HG02642 (cell line): ENCODE measurements around the gene PCDHA3.
"Not testable (repeated sequence)": the region's sequence is repeated elsewhere in the genome, so short reads cannot be mapped to it uniquely, and the experiment has no call there.

Experiments
- ATAC-seq: cut with Tn5 transposase; IDR thresholded peaks from one replicate; pipeline ENCODE4 v1.9.1; 2021; ENCODE audit warnings: mild to moderate bottlenecking; ENCODE audit not compliant: unreplicated experiment, poor library complexity

PCDHA3 gene

DNA sequence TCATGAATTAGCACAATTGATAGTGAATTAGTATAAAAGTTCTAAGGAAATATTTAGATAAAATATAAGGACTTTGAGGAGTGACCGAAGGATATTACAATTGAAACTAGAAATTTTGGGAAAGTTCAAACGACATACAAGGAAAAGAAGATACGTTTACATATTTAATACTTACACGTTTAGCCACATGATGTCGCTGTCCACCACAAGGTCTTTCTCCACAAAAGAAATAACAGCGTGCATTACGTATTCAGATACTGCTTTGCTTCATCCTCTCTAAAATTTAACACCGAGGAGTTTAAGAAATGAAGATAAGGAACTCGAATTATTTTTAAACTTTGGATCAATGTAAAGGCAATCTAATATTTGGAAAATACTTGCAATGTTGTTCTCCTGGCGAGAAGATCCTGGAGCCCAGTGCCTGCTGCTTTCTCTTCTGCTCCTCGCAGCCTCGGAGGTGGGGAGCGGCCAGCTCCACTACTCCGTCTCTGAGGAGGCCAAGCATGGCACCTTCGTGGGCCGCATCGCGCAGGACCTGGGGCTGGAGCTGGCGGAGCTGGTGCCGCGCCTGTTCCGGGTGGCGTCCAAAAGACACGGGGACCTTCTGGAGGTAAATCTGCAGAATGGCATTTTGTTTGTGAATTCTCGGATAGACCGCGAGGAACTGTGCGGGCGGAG lies at the start of gene PCDHA3:
PCDHA3 (plus strand) TSS at position 242 of the 678 bp plus-strand sequence.
- no peak for ATAC-seq

DNA sequence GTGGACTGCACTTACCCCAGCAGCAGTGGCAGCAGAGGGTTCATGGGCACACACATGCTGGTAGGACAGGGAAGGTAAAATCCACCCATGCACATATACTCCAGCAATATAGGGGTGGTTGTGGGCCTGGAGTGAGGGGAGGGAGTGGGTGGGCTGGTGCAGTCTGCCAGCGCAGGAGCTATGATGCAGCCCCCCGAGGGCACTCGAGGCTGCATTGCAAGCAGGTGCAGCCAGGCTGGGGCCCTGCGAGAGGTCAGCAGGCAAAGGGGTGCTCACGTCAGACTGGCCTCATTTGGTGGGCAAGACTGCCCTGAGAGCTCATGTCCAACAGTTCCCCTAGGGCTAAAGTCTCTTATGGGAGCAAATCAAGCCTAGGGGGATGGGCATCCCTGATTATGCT lies 47.3 kb upstream of the PCDHA3 start:
- no peak for ATAC-seq

DNA sequence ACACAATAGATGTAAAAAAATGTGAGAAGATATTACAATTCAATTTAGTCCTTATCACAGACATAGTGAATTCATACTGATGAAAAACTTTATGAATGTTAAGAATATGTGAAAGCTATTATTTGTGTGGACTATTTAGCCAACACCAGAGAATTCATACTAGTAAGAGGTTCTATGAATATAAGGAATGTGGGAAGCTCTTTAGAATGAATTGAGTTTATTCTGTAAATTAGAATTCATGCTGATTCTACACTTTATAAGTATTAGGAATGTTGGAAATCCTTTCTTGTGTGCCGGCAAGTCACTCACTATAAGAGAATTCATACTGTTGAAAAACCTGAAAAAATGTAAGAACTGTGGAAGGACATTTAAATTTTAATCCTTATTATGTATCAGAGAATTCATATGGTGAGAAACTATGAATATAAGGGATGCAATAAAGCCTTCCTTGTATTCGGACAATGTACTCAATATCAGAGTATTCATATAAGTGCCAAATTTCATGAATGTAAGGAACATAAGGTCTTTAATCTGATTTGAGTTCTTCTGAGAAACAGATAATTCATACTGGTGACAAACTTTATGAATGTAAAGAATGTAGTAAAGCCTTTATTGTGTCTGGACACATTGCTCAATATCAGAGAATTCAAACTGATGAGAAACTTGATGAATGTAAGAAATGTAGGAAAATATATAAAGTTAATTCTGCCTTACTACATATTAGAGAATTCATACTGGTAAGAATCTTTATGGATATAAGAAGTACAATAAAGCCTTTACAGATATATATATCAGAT lies 36.5 kb upstream of the PCDHA3 start:
- no peak for ATAC-seq

DNA sequence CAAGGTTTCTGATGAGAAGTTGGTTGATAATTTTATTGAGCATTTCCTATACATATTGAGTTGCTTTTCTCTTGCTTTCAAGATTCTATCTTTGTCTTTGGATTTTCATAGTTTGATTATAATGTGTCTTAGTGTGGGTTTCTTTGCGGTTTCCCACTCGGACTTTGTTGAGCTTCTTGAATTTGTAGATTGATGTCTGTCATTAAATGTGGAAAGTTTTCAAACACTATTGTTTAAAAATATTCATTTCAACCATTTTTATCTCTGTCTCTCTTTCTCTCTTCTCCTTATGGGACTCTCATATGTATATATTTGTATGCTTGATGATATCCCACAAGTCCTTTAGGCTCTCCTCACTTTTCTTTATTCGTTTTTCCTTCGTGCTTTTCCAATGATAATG lies 33.4 kb upstream of the PCDHA3 start:
- no peak for ATAC-seq

DNA sequence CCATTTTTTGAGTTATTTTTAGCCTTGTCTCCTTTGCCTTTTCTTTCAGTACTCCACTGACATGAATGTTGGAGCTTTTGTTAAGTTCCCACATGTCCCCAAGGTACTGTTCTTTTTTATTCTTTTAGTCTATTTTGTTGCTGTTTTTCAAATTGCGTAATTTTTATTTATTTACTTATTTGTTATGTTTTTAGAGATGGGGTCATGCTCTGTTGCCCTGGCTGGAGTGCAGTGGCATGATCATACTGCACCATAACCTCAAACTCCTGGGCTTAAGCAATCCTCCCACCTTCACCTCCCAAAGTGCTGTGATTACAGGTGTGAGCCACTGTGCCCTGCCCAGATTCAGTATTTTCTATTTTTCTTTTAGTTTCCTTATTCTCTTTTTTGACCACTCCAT lies 20.3 kb upstream of the PCDHA3 start:
- no peak for ATAC-seq

DNA sequence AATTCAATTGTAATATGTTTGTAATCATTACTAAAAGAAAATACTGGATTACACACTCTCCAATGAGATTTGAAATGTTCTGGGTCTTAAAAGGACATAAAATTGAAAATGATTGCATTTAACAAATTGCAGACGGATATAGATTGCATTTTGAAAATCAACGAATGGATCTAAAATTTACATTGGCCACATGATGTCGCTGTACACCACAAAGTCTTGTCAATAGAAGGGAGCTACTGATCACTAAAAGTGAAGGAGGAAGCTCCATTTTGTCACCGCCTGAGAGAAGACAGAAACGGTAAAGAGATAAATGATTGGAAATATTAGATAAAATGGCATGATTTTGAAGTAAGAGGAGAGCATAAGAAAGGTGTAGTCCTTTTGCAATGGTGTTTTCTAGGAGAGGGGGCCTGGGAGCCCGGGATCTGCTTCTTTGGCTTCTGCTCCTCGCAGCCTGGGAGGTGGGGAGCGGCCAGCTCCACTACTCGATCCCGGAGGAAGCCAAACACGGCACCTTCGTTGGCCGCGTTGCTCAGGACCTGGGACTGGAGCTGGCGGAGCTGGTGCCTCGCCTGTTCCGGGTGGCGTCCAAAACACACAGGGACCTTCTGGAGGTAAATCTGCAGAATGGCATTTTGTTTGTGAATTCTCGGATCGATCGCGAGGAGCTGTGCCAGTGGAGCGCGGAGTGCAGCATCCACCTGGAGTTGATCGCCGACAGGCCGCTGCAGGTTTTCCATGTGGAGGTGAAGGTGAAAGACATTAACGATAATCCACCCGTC lies 14.8 kb upstream of the PCDHA3 start, which contains the start of gene PCDHA1:
PCDHA1 (plus strand) TSS at position 236 of the 782 bp plus-strand sequence.
- ATAC-seq = no peak

DNA sequence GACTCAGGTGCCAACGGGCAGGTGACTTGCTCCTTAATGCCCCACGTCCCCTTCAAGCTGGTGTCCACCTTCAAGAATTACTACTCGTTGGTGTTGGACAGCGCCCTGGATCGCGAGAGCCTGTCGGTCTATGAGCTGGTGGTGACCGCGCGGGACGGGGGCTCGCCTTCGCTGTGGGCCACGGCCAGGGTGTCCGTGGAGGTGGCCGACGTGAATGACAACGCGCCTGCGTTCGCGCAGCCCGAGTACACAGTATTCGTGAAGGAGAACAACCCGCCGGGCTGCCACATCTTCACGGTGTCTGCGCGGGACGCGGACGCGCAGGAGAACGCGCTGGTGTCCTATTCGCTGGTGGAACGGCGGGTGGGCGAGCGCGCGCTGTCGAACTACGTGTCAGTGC lies 13.4 kb upstream of the PCDHA3 start:
- not testable (repeated sequence) for ATAC-seq

DNA sequence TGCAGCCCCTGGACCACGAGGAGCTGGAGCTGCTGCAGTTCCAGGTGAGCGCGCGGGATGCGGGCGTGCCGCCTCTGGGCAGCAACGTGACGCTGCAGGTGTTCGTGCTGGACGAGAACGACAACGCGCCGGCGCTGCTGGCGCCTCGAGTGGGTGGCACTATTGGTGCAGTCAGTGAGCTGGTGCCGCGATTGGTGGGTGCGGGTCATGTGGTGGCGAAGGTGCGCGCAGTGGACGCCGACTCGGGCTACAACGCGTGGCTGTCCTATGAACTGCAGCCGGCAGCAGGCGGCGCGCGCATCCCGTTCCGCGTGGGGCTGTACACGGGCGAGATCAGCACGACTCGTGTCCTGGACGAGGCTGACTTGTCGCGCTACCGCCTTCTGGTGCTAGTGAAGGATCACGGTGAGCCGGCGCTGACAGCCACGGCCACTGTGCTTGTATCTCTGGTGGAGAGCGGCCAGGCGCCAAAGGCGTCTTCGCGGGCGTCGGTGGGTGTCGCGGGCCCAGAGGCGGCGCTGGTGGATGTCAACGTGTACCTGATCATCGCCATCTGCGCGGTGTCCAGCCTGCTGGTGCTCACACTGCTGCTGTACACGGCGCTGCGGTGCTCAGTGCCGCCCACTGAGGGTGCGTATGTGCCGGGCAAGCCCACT lies 12.9 kb upstream of the PCDHA3 start:
- not testable (repeated sequence) for ATAC-seq

DNA sequence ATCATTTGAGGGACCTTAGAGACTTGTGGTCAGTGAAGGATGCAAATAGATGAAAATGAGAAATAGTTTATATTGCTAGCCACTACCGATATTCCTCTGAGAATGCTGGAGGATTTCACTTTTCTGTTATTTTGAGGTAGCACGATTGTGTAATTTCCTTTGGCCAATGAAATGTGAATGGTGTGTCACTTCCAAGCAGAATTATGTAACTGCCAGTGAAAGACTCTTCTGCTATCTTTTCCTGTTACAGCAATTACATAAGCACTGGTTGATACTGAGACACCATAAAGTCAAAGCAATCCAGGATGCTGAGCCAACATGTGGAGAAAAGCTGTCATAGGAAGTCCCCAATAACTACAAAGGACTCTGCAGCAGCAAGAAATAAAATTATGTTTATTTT lies 9.8 kb upstream of the PCDHA3 start:
- ATAC-seq = no peak

DNA sequence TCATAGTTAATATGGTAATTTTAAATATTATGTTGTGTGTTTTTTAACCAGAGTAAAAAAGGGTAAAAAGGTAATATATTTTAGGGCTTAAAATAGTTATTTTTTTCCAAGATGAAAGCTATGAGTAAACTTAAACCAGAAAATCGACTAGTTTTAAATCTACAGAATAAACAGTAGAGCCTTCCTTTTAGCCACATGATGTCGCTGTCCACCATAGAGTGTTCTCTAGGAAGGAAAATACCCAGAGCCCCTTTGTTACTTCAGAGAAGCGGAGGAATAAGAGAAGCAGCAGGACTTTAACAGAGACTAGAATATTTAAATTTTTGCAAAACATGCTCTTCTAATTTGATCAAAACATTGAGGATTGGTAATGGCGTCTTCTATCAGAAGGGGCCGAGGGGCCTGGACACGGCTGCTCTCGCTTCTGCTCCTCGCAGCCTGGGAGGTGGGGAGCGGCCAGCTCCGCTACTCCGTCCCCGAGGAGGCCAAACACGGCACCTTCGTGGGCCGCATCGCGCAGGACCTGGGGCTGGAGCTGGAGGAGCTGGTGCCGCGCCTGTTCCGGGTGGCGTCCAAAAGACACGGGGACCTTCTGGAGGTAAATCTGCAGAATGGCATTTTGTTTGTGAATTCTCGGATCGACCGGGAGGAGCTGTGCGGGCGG lies 6.1 kb upstream of the PCDHA3 start, which contains the start of gene PCDHA2:
PCDHA2 (plus strand) TSS at position 258 of the 664 bp plus-strand sequence.
- no peak for ATAC-seq

DNA sequence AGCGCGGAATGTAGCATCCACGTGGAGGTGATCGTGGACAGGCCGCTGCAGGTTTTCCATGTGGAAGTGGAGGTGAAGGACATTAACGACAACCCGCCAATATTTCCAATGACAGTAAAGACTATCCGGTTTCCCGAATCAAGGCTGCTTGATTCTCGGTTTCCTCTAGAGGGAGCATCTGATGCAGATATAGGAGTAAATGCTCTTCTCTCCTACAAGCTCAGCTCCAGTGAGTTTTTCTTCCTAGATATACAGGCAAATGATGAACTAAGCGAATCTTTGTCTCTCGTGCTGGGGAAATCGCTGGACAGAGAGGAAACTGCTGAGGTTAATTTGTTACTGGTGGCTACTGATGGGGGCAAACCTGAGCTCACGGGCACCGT lies 5.6 kb upstream of the PCDHA3 start:
- no peak for ATAC-seq

DNA sequence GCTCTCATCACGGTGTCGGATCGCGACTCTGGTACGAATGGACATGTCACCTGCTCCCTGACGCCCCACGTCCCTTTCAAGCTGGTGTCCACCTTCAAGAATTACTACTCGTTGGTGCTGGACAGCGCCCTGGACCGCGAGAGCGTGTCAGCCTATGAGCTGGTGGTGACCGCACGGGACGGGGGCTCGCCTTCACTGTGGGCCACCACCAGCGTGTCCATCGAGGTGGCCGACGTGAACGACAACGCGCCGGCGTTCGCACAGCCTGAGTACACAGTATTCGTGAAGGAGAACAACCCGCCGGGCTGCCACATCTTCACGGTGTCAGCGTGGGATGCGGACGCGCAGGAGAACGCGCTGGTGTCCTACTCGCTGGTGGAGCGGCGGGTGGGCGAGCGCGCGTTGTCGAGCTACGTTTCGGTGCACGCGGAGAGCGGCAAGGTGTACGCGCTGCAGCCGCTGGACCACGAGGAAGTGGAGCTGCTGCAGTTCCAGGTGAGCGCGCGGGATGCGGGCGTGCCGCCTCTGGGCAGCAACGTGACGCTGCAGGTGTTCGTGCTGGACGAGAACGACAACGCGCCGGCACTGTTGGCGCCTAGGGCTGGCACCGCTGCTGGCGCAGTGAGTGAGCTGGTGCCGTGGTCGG lies 4.7 kb upstream of the PCDHA3 start:
- ATAC-seq = not testable (repeated sequence)

DNA sequence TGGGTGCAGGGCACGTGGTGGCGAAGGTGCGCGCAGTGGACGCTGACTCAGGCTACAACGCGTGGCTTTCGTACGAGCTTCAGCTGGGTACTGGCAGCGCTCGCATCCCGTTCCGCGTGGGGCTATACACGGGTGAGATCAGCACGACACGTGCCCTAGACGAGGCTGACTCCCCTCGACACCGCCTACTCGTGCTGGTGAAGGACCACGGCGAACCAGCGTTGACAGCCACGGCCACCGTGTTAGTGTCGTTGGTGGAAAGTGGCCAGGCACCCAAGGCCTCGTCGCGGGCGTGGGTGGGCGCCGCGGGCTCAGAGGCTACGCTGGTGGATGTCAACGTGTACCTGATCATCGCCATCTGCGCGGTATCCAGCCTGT lies 4.2 kb upstream of the PCDHA3 start:
- no peak for ATAC-seq

DNA sequence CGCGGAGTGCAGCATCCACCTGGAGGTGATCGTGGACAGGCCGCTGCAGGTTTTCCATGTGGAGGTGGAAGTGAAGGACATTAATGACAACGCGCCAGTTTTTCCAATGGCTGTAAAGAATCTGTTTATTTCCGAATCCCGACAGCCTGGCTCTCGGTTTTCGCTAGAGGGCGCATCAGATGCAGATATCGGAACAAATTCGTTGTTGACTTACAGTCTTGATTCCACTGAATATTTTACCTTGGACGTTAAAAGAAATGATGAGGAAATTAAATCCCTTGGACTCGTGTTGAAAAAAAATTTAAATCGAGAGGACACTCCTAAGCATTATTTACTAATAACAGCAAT lies 611 bp downstream of the PCDHA3 start:
- ATAC-seq = no peak

DNA sequence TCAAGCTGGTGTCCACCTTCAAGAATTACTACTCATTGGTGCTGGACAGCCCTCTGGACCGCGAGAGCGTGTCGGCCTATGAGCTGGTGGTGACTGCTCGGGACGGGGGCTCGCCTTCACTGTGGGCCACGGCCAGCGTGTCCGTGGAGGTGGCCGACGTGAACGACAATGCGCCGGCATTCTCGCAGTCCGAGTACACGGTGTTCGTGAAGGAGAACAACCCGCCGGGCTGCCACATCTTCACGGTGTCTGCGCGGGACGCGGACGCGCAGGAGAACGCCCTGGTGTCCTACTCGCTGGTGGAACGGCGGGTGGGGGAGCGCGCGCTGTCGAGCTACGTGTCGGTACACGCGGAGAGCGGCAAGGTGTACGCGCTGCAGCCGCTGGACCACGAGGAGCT lies 1.5 kb downstream of the PCDHA3 start:
- not testable (repeated sequence) for ATAC-seq

DNA sequence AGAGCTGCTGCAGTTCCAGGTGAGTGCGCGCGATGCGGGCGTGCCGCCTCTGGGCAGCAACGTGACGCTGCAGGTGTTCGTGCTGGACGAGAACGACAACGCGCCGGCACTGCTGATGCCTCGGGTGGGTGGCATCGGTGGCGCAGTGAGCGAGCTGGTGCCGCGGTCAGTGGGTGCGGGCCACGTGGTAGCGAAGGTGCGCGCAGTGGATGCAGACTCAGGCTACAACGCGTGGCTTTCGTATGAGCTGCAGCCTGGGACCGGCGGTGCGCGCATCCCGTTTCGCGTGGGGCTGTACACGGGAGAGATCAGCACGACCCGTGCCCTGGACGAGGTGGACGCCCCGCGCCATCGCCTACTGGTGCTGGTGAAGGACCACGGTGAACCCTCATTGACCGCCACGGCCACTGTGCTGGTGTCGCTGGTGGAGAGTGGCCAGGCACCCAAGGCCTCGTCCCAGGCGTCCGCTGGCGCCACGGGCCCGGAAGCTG lies 2.0 kb downstream of the PCDHA3 start:
- no peak for ATAC-seq

DNA sequence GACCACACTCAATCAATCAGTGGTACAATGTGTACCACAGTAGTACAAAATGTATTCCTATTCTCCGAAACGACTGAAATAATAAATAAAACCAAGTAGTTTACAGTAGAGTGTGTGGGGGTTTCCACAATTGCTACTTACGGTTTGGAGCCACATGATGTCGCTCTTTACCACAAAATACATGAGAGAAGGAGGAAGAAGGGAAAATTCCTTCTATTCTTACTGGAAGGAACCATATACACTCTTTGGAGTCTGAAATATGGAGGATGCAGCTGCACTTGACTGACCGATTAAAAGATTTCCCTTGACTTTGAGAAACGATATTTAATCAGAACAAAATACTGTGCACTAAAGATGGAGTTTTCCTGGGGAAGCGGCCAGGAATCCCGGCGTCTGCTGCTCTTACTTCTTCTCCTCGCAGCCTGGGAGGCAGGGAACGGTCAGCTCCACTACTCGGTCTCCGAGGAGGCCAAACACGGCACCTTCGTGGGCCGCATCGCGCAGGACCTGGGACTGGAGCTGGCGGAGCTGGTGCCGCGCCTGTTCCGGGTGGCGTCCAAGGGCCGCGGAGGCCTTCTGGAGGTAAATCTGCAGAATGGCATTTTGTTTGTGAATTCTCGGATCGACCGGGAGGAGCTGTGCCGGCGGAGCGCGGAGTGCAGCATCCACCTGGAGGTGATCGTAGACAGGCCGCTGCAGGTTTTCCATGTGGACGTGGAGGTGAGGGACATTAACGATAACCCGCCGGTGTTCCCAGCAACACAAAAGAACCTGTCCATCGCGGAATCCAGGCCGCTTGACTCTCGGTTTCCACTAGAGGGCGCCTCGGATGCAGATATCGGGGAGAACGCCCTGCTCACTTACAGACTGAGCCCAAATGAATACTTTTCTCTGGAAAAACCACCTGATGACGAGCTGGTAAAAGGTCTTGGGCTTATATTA lies 6.2 kb downstream of the PCDHA3 start, which contains the start of gene PCDHA4:
PCDHA4 (plus strand) TSS at position 235 of the 942 bp plus-strand sequence.
- no peak for ATAC-seq

DNA sequence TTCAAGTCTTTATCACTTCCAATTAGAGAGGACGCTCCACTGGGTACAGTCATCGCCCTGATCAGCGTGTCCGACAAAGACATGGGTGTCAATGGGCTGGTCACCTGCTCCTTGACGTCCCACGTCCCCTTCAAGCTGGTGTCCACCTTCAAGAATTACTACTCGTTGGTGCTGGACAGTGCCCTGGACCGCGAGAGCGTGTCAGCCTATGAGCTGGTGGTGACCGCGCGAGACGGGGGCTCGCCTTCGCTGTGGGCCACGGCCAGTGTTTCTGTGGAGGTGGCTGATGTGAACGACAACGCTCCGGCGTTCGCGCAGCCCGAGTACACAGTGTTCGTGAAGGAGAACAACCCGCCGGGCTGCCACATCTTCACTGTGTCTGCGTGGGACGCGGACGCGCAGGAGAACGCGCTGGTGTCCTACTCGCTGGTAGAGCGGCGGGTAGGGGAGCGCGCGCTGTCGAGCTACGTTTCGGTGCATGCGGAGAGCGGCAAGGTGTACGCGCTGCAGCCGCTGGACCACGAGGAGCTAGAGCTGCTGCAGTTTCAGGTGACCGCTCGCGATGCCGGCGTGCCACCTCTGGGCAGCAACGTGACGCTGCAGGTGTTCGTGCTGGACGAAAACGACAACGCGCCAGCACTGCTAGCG lies 7.5 kb downstream of the PCDHA3 start:
- not testable (repeated sequence) for ATAC-seq
